HG02678 (cell line): ENCODE data around the gene CHAT.

Experiments
- ATAC-seq: cut with Tn5 transposase; IDR thresholded peaks from one replicate; pipeline ENCODE4 v1.9.1; 2021; ENCODE audit warnings: mild to moderate bottlenecking, moderate library complexity; ENCODE audit not compliant: unreplicated experiment

Gene CHAT

DNA sequence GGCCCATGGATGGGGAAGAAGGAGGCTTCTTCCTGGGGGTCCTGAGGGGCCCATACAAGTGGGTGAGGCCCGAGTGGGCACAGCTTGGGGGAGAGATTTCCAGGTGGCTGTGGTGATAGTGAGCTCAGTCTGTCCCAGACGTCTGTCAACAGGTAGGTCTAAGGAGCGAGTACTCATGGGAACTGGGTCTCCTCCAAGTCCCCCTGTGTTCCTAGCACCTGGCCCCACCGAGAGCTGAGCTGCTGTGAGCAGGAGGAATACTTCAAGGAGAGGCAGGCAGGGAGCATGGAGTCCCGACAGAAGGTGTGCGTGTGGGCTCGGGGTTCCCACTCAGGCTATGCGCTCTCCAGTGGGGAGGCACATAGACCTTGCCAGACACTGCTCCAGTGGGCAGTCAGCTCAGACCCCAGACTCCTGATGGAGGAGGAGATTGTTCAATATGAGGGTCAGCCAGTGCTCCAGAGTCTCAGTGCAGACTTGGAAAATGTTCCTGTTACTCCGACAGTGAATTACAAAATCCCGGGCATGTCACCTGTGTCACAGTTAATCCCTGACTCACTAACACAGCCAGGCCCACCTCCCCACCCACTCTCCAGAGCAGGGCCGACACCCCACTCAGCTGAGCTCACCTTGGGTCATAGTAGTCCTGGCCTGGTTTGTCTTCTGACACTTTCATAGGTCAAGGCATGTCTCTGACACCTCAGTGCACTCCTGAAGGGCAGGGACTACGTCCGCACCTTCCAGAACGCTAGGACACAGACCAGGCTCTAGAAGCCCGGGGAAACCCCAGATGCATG, 37.4 kb downstream of the CHAT start:
- ATAC-seq = no peak

DNA sequence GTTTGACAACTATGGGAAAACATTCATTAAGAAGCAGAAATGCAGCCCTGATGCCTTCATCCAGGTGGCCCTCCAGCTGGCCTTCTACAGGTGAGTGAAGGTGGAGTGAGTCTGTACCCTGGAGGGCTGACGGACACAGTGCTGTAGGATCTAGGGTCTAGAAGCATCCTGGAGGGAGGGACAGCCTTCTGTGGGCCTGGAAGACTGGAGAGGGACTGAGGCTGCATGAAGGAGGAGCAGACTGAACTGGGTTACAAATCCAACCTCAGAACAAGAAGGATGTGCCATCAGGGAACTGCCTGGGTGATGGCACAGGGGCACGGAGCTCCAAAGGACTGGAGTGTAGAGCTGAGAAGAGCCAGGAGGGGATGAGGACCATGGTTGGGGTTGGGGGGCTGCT, 38.1 kb downstream of the CHAT start:
- ATAC-seq = no peak

- no peak for ATAC-seq
Measured at GRCh38 chr10:49652421-49653272, 38.8 kb downstream of the CHAT start.

DNA sequence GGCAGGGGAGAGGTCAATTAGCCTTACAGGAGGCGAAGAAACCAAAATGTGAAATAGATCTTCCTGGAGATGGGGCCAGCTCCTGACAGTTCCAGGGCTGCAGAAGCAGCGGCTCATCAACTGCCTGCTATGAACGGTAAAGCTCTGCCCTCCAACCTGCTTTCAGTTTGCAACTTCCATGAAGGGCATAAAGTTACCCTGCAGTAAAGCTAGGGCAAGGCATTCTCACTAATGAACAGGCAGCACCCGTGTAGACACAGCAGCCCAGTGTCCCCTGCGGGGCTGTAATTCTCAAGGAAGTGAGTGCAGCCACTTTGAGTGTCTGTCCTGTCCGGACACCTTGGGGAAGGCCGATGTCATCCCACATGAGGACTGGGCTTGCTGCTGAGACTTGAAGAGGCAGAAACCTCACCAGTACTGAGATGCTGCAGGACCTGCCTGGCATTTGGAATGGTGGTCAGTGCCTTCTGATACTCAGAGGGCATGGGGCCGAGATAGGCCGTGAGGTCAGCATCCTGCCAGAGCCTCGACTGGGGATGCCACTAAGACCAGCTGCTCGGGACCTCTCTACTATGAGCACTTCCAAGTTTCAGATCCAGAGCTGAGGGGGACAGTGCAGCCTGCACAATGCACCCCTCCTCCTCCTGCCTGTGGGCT, 39.6 kb downstream of the CHAT start:
- no peak for ATAC-seq

GRCh38 chr10:49654036-49654693, 40.3 kb downstream of the CHAT start:
- ATAC-seq = no peak

DNA sequence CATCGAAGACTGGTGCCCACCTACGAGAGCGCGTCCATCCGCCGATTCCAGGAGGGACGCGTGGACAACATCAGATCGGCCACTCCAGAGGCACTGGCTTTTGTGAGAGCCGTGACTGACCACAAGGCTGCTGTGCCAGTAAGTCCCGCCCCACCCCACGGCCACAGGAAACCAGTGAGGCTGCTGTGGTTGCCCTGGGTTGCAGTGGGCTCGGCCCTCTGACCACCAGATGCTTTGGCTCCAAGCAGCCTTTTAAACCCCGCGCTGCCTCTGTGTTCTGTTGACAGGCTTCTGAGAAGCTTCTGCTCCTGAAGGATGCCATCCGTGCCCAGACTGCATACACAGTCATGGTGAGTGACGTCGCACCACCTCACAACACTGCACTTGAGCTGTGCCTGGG, 41.3 kb downstream of the CHAT start:
- ATAC-seq = no peak

GRCh38 chr10:49656845-49657493, 43.1 kb downstream of the CHAT start:
- ATAC-seq = no peak

DNA sequence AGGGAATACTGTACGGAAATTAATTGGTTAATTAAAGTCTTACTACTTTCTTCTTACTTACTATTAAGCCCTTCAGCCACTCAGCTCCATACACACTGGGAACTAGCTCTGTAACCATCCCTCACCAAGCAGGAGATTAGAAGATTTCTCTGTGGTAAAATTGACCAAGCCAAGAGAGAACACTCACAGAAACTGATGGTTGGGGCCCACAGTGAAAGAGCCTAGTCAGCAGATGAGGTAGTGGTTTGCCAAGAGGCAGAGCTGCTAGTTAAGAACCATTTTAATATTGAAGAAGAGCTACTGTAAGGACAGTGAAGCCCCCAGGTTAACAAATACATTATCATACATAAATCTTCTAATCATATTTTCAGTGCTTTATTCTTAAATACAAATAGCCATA, 43.8 kb downstream of the CHAT start:
- no peak for ATAC-seq

GRCh38 chr10:49661140-49661856, 47.5 kb downstream of the CHAT start:
- no peak for ATAC-seq

GRCh38 chr10:49662169-49662830, 48.5 kb downstream of the CHAT start:
- no peak for ATAC-seq

GRCh38 chr10:49663596-49663995, 49.8 kb downstream of the CHAT start:
- ATAC-seq = no peak

DNA sequence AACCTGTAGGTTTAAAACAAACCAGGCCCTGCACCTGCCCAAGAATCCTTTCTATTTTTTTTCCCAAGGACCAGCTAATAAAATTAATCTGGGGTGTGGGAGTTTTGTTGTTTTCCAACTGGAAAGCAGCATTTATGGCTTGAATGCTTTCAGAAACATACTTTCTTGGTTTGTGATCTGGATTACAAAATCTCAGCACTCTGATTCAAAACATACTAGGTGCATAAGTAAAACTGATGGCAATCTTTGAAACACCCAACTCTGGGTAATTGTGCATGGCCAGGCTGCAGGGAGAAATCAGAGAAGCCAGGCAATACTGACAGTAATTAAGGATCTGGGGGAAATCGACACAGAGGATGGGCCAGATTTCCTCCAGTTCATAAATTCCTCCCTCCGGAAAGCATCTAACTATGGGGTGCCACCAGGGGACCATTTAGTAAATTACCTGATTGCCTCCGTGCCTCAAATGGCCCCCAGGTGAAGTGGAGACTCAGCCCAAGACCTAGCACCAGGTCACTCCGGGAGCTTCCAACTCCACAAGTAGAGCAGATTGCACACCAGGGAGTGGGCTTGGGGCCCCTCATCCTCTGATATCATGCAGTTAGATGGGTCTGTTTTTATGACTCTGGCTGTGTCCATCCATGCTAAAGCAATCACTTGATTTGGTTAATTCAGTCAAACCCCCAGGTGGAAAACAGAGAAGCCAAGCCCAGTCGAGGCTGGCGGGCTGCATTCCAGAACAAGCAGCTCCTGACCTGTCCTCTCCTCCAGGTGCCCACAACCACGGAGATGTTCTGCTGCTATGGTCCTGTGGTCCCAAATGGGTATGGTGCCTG, 50.4 kb downstream of the CHAT start:
- ATAC-seq = no peak

GRCh38 chr10:49664842-49665355, 51.1 kb downstream of the CHAT start:
- no peak for ATAC-seq

DNA sequence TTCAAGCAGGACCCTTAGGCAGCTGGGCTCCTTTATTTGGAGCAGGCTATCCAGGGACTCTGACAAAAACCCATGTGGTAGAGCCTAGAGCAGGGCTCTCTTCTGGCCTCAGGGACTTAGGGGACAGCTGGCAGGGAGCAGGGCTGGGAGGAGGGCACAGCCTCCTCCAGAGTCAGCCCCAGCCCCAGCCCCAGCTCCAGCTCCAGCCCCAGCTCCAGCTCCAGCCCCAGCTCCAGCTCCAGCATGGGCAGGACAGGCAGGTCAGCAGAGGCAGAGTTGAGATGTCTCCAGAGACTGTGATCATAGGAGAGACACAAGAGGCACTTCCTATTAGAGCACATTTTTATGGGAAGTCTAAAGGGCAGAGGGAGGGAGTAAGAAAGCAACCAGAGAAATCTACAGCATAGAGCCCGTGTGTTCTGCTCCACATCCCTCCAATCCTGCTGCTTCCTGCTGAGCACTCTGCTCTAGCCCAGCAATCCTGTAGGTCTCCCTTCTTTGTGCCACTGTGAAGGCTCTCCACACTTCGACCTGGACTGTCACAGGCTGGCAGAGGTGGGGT, 52.3 kb downstream of the CHAT start:
- no peak for ATAC-seq

- no peak for ATAC-seq
Measured at GRCh38 chr10:49666685-49667084, 52.8 kb downstream of the CHAT start.

DNA sequence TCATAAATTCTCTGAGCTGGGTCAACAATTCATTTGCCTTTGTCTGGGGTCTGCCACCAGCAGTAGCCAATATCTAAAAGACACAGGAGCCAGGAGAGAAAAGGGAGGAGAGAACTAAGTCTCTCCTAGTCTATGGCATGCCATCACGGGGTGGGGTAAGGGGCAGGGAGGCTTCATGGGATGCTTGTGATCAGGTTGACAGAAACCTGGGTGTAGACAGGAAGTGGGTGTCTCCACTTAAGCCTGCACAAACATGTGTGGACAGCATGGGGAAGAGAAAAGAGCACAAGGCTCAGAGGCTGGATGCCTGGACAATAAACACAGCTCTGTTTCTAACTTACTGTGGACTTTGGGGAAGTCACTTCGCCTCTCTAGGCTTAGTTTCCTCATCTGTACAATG, 54.2 kb downstream of the CHAT start:
- no peak for ATAC-seq

DNA sequence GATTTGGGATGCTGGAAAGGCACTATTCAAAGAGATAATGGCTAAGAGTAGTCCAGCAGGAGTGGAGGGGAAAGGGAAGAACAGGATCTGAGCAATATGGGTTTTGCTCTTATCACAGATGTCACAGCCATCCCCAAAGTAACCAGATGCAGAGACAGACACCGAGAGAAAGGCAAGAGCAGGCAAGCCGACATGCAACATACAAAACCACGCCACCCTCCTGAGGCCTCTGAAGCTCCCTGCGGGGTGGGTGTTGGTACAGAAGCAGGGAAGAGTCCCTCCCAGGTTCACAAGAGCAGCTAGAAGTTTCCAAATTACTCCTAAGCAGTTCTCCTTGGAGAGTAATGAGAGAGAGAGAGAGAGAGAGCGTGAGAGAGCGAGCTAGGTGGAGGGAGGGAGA, 54.8 kb downstream of the CHAT start:
- no peak for ATAC-seq
